Liver (tissue), 9 donors: Measurements from ENCODE around the gene AHI1. TPM values are rescaled to one million over a fixed set of nuclear protein-coding genes. Genes with fewer than 3 reads are reported as not detected.

ENCODE experiments used
- DNase-seq: peaks from one replicate; pipeline ENCODE4 v3.0.0-alpha.2; 2017; ENCODE audit warnings: low spot score
- H3K27ac ChIP-seq, 2 donors: one replicate each; pipeline ENCODE4 v1.7.0; 2013; ENCODE audit warnings: inconsistent platforms in 2 of 2, low read length in 2 of 2, control low read depth in 1 of 2, low read depth in 1 of 2, mild to moderate bottlenecking in 1 of 2
- H3K27me3 ChIP-seq, 4 donors: one replicate each; pipeline versions ENCODE4 v1.6.1 to v1.7.0; 2013; ENCODE audit warnings: low read length in 3 of 4, inconsistent platforms in 1 of 4, mild to moderate bottlenecking in 1 of 4, moderate library complexity in 1 of 4; ENCODE audit not compliant: control insufficient read depth in 4 of 4, insufficient read depth in 4 of 4
- H3K36me3 ChIP-seq, 4 donors: one replicate each; pipeline versions ENCODE4 v1.6.1 to v1.7.0; 2013; ENCODE audit warnings: low read length in 3 of 4, mild to moderate bottlenecking in 3 of 4, low read depth in 1 of 4, moderate library complexity in 1 of 4; ENCODE audit not compliant: control insufficient read depth in 4 of 4, insufficient read depth in 3 of 4
- H3K4me1 ChIP-seq, 4 donors: one replicate each; pipeline versions ENCODE4 v1.6.1 to v1.7.0; 2013; ENCODE audit warnings: low read length in 3 of 4, mild to moderate bottlenecking in 3 of 4, moderate library complexity in 1 of 4; ENCODE audit not compliant: control insufficient read depth in 4 of 4, insufficient read depth in 4 of 4
- H3K4me3 ChIP-seq, 3 donors: one replicate each; pipeline versions ENCODE4 v1.6.1 to v1.7.0; 2013; ENCODE audit warnings: low read length in 3 of 3, control low read depth in 1 of 3, low read depth in 1 of 3, mild to moderate bottlenecking in 1 of 3
- H3K9ac ChIP-seq, 2 donors: one replicate each; pipeline ENCODE4 v1.7.0; 2013; ENCODE audit warnings: low read length in 2 of 2, mild to moderate bottlenecking in 2 of 2, moderate library complexity in 2 of 2, control low read depth in 1 of 2, low read depth in 1 of 2
- H3K9me3 ChIP-seq, 4 donors: one replicate each; pipeline versions ENCODE4 v1.6.1 to v1.7.0; 2013; ENCODE audit warnings: low read length in 3 of 4; ENCODE audit not compliant: control insufficient read depth in 4 of 4
- EGR1 ChIP-seq, 2 donors: IDR thresholded peaks; 2 replicates each; pipeline ENCODE4 v1.6.1; 2016 to 2018; ENCODE audit warnings: antibody characterized with exemption in 2 of 2, low read depth in 2 of 2
- FOXA1 ChIP-seq: IDR thresholded peaks from 2 replicates; pipeline ENCODE4 v1.6.1; 2016; ENCODE audit warnings: antibody characterized with exemption
- FOXA2 ChIP-seq: IDR thresholded peaks from 2 replicates; pipeline ENCODE4 v1.6.1; 2016; ENCODE audit warnings: antibody characterized with exemption
- GABPA ChIP-seq, 2 donors: IDR thresholded peaks in 1 of 2; conservative IDR thresholded peaks in 1 of 2; 2 replicates each; pipeline ENCODE4 v1.6.1; 2016; ENCODE audit warnings: antibody characterized with exemption in 2 of 2, mild to moderate bottlenecking in 1 of 2, moderate library complexity in 1 of 2
- HNF4A ChIP-seq, 2 donors: conservative IDR thresholded peaks; 2 replicates each; pipeline ENCODE4 v1.6.1; 2016; ENCODE audit warnings: antibody characterized with exemption in 2 of 2, mild to moderate bottlenecking in 2 of 2
- HNF4G ChIP-seq: IDR thresholded peaks from 2 replicates; pipeline ENCODE4 v1.6.1; 2016; ENCODE audit warnings: antibody characterized with exemption
- JUND ChIP-seq, 2 donors: IDR thresholded peaks; 2 replicates each; pipeline ENCODE4 v1.6.1; 2016; ENCODE audit warnings: antibody characterized with exemption in 2 of 2
- NR2F2 ChIP-seq: IDR thresholded peaks from 2 replicates; pipeline ENCODE4 v1.6.1; 2016; ENCODE audit warnings: antibody characterized with exemption
- RAD21 ChIP-seq, 2 donors: IDR thresholded peaks; 2 replicates each; pipeline ENCODE4 v1.6.1; 2016; ENCODE audit warnings: antibody characterized with exemption in 2 of 2, mild to moderate bottlenecking in 2 of 2
- RXRA ChIP-seq, 2 donors: IDR thresholded peaks; 2 replicates each; pipeline ENCODE4 v1.6.1; 2017 to 2018; ENCODE audit warnings: antibody characterized with exemption in 2 of 2, mild to moderate bottlenecking in 1 of 2
- SP1 ChIP-seq: IDR thresholded peaks from 2 replicates; pipeline ENCODE4 v1.6.1; 2018; ENCODE audit warnings: antibody characterized with exemption, mild to moderate bottlenecking
- TAF1 ChIP-seq: conservative IDR thresholded peaks from 2 replicates; pipeline ENCODE4 v1.6.1; 2016; ENCODE audit warnings: antibody characterized with exemption, mild to moderate bottlenecking
- YY1 ChIP-seq: IDR thresholded peaks from 2 replicates; pipeline ENCODE4 v1.6.1; 2016; ENCODE audit warnings: antibody characterized with exemption, mild to moderate bottlenecking
- WGBS: extraction: QIAGEN DNeasy Blood & Tissue Kit; methylation state at CpG from one replicate; pipeline ENCODE4 v1.1.7; 2013; 5-methylcytosine and 5-hydroxymethylcytosine counted together
- polyA plus RNA-seq, 2 donors: library from polyadenylated mRNA; stranded (reverse) in 1 of 2; unstranded in 1 of 2; fragments of 200-250 nt in 1 of 2; fragments of >200 nt in 1 of 2; fragmentation: Nextera tagmentation in 1 of 2; extraction: Ambion mirVana in 1 of 2; gene quantifications; one replicate each; pipeline versions ENCODE4 v1.2.1 to v1.2.3, GENCODE V29; 2013 to 2015
- total RNA-seq, 2 donors: library from RNA; depleted of rRNA; stranded (reverse); fragments of >200 nt; gene quantifications; one replicate each; pipeline ENCODE4 v1.2.3, GENCODE V29; 2014
- TF ChIP-seq, protein P1 (sequence below): IDR thresholded peaks from 2 replicates; pipeline ENCODE4 v1.6.1; 2016; ENCODE audit warnings: antibody characterized with exemption
- TF ChIP-seq, protein P2 (sequence below): IDR thresholded peaks from 2 replicates; pipeline ENCODE4 v1.6.1; 2016; ENCODE audit warnings: antibody characterized with exemption
- TF ChIP-seq, protein P3 (sequence below): fragments of 150-350 bp; IDR thresholded peaks from 2 replicates; pipeline ENCODE4 v1.5.1; 2017; ENCODE audit warnings: improper control_type of control experiment, low read depth, low read length; ENCODE audit not compliant: missing input control
- TF ChIP-seq, protein P4 (sequence below): IDR thresholded peaks from 2 replicates; pipeline ENCODE4 v1.6.1; 2016; ENCODE audit warnings: antibody characterized with exemption
- TF ChIP-seq, protein P5 (sequence below): IDR thresholded peaks from 2 replicates; pipeline ENCODE4 v1.6.1; 2016; ENCODE audit warnings: antibody characterized with exemption, mild to moderate bottlenecking
- donor health status: healthy.
- donor health status: healthy.
- donor health status: healthy.
- donor health status: healthy.
- donor health status: healthy.

AHI1 gene
- total and polyA plus RNA-seq, 4 donors: 2.0 to 14.4 (median 9.0) TPM

DNA sequence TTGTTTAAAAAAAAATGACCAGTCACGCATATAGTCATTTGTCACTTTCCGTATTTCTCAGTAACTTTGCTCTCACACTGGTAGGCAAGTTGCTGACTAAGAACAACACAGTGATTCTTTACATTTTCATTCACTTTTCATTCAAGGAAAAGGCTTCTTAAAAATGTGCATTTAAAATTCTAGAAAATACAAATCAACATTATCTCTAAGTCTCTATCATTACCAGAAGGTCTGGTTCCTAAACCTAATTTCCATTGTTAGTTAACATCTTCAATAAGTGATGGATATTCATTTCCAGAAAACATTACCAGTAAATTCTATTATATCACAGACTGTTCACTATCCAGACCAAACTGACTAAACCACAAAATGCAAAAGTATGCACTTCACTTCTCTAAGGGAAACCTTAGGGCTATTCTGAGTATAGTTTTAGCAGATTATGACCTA, 115.3 kb downstream of the AHI1 start:
- Histone ChIP-seq H3K27ac (no peak overlapping the region), H3K9me3 (no peaks in the 10 kb centered on the region), H3K4me1 (no peaks in the 10 kb centered on the region), H3K9ac (no peak overlapping the region), H3K27me3 (no peaks in the 10 kb centered on the region), H3K4me3 (no peak overlapping the region), H3K36me3 (no peaks in the 10 kb centered on the region)
- WGBS: 48% methylated on average over 2 of the region's 2 CpGs
- no peak for DNase-seq
- TF ChIP-seq GABPA (IDR thresholded peaks at IDR 0.05 in 1 of 2, conservative IDR thresholded peaks at IDR 0.05 in 1 of 2): no peak
- TF ChIP-seq, protein P1, sequence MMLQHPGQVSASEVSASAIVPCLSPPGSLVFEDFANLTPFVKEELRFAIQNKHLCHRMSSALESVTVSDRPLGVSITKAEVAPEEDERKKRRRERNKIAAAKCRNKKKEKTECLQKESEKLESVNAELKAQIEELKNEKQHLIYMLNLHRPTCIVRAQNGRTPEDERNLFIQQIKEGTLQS: no peak
- no peak for TF ChIP-seq JUND (IDR thresholded peaks at IDR 0.05)
- no peak for TF ChIP-seq RXRA (IDR thresholded peaks at IDR 0.05)
- no peak for TF ChIP-seq HNF4A (conservative IDR thresholded peaks at IDR 0.05)
- TF ChIP-seq, protein P2, sequence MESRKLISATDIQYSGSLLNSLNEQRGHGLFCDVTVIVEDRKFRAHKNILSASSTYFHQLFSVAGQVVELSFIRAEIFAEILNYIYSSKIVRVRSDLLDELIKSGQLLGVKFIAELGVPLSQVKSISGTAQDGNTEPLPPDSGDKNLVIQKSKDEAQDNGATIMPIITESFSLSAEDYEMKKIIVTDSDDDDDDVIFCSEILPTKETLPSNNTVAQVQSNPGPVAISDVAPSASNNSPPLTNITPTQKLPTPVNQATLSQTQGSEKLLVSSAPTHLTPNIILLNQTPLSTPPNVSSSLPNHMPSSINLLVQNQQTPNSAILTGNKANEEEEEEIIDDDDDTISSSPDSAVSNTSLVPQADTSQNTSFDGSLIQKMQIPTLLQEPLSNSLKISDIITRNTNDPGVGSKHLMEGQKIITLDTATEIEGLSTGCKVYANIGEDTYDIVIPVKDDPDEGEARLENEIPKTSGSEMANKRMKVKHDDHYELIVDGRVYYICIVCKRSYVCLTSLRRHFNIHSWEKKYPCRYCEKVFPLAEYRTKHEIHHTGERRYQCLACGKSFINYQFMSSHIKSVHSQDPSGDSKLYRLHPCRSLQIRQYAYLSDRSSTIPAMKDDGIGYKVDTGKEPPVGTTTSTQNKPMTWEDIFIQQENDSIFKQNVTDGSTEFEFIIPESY: no peak
- no peak for TF ChIP-seq TAF1
- no peak for TF ChIP-seq HNF4G
- no peak for TF ChIP-seq SP1
- no peak for TF ChIP-seq NR2F2
- TF ChIP-seq, protein P3, sequence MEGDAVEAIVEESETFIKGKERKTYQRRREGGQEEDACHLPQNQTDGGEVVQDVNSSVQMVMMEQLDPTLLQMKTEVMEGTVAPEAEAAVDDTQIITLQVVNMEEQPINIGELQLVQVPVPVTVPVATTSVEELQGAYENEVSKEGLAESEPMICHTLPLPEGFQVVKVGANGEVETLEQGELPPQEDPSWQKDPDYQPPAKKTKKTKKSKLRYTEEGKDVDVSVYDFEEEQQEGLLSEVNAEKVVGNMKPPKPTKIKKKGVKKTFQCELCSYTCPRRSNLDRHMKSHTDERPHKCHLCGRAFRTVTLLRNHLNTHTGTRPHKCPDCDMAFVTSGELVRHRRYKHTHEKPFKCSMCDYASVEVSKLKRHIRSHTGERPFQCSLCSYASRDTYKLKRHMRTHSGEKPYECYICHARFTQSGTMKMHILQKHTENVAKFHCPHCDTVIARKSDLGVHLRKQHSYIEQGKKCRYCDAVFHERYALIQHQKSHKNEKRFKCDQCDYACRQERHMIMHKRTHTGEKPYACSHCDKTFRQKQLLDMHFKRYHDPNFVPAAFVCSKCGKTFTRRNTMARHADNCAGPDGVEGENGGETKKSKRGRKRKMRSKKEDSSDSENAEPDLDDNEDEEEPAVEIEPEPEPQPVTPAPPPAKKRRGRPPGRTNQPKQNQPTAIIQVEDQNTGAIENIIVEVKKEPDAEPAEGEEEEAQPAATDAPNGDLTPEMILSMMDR: no peak
- TF ChIP-seq FOXA1: no peak
- TF ChIP-seq EGR1 (IDR thresholded peaks at IDR 0.05; ENCODE audit: low read depth in 2 of 2): no peak
- TF ChIP-seq, protein P4, sequence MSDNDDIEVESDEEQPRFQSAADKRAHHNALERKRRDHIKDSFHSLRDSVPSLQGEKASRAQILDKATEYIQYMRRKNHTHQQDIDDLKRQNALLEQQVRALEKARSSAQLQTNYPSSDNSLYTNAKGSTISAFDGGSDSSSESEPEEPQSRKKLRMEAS: no peak
- TF ChIP-seq, protein P5, sequence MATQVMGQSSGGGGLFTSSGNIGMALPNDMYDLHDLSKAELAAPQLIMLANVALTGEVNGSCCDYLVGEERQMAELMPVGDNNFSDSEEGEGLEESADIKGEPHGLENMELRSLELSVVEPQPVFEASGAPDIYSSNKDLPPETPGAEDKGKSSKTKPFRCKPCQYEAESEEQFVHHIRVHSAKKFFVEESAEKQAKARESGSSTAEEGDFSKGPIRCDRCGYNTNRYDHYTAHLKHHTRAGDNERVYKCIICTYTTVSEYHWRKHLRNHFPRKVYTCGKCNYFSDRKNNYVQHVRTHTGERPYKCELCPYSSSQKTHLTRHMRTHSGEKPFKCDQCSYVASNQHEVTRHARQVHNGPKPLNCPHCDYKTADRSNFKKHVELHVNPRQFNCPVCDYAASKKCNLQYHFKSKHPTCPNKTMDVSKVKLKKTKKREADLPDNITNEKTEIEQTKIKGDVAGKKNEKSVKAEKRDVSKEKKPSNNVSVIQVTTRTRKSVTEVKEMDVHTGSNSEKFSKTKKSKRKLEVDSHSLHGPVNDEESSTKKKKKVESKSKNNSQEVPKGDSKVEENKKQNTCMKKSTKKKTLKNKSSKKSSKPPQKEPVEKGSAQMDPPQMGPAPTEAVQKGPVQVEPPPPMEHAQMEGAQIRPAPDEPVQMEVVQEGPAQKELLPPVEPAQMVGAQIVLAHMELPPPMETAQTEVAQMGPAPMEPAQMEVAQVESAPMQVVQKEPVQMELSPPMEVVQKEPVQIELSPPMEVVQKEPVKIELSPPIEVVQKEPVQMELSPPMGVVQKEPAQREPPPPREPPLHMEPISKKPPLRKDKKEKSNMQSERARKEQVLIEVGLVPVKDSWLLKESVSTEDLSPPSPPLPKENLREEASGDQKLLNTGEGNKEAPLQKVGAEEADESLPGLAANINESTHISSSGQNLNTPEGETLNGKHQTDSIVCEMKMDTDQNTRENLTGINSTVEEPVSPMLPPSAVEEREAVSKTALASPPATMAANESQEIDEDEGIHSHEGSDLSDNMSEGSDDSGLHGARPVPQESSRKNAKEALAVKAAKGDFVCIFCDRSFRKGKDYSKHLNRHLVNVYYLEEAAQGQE: no peak
- TF ChIP-seq YY1: no peak
- TF ChIP-seq RAD21 (IDR thresholded peaks at IDR 0.05): no peak
- TF ChIP-seq FOXA2: no peak
